Esophagus squamous epithelium (tissue), 5 donors: ENCODE data around the gene SHLD1. TPM values are rescaled to one million over a fixed set of nuclear protein-coding genes. Genes with fewer than 3 reads are reported as not detected.

ENCODE experiments used
- DNase-seq: peaks from one replicate; lab custom pipeline; 2025; lab: John Stamatoyannopoulos, UW
- H3K27ac ChIP-seq, 4 donors: fragments of 200-600 bp; sonication (generic); one replicate each; pipeline ENCODE4 v1.5.1; 2016 to 2019; ENCODE audit warnings: mild to moderate bottlenecking in 1 of 4
- H3K27me3 ChIP-seq, 4 donors: fragments of 200-600 bp; sonication (generic); 1 replicate in 3 of 4; 2 replicates in 1 of 4; pipeline versions ENCODE4 v1.5.1 to v1.6.0; 2017 to 2021; ENCODE audit warnings: antibody characterized with exemption in 1 of 4
- H3K36me3 ChIP-seq, 3 donors: fragments of 200-600 bp; sonication (generic); one replicate each; pipeline ENCODE4 v1.5.1; 2016 to 2019
- H3K4me1 ChIP-seq, 3 donors: fragments of 200-600 bp; sonication (generic); one replicate each; pipeline ENCODE4 v1.5.1; 2017 to 2019
- H3K4me3 ChIP-seq, 4 donors: fragments of 200-600 bp; sonication (generic); 1 replicate in 3 of 4; 2 replicates in 1 of 4; pipeline ENCODE4 v1.5.1; 2016 to 2019; ENCODE audit warnings: mild to moderate bottlenecking in 2 of 4, moderate library complexity in 1 of 4
- H3K9me3 ChIP-seq, 3 donors: fragments of 200-600 bp; sonication (generic); one replicate each; pipeline ENCODE4 v1.5.1; 2016 to 2019
- POLR2A ChIP-seq, 4 donors: fragments of 450-650 bp; IDR thresholded peaks; one replicate each; pipeline ENCODE4 v1.6.1; 2017; ENCODE audit warnings: antibody characterized with exemption in 4 of 4, mild to moderate bottlenecking in 4 of 4, moderate library complexity in 3 of 4
- WGBS, 2 donors: methylation state at CpG; one replicate each; pipeline ENCODE4 v1.1.5; 2018; 5-methylcytosine and 5-hydroxymethylcytosine counted together
- intact Hi-C: fragments of 100-400 bp; cut with DNase I; formaldehyde crosslinking; loops from one replicate; pipeline ENCODE4 v1.15.0; 2022
- total RNA-seq, 4 donors: library from RNA; depleted of rRNA; stranded (reverse); fragments of >200 nt; gene quantifications; one replicate each; pipeline ENCODE4 v1.1.0, GENCODE V29; 2016
- TF ChIP-seq, protein P1 (sequence below), 6 experiments: fragments of 450-650 bp in 4 of 6; fragments of 200-600 bp in 2 of 6; sonication (generic) in 2 of 6; IDR thresholded peaks; one replicate each; pipeline ENCODE4 v1.5.1; 2016 to 2019; ENCODE audit warnings: antibody characterized with exemption in 6 of 6, mild to moderate bottlenecking in 4 of 6, moderate library complexity in 4 of 6
- donor health status: DM: yes; HTN: yes; CAD: no.

SHLD1 gene
- total RNA-seq, 4 donors from 2014 or later = 1.2 to 3.6 (median 2.0) TPM

DNA sequence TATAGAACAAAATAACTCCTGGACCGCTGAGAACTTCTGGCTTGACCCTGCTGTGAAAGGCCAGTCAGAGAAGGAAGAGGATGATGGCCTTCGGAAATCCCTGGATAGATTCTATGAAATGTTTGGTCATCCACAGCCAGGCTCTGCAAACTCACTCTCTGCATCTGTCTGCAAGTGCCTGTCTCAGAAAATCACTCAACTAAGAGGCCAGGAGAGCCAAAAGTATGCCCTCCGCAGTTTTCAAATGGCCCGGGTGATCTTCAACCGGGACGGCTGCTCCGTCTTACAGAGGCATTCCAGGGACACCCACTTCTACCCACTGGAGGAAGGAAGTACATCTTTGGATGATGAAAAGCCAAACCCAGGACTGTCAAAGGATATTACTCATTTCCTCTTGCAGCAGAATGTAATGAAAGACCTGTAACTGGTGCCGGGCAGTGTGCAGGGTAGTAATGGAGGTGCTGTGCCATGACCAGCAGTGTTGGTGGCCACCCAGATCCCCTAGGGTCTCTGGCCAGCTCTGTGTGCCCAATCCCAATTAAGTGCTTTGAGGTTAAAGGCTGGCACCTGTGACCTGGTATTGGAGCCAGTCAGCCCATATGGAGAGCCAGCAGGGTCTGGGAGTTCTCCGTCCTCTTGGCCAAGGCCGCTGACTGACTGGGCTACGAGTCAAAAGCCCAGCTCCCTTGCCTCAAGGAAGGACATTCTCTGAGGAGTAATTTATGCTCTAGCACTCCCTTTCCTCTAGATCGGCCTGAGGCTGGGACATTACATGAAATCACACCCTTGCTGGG, 113.0 kb downstream of the SHLD1 start:
- Histone ChIP-seq H3K9me3 (no peaks in the 10 kb centered on the region), H3K4me3 (no peak overlapping the region), H3K36me3 (no peaks in the 10 kb centered on the region), H3K27ac (no peak overlapping the region), H3K27me3 (no peaks in the 10 kb centered on the region), H3K4me1 (peaks cover 0 to 26% (median 3%) of the 10 kb centered on the region in 3 donors)
- TF ChIP-seq POLR2A (IDR thresholded peaks at IDR 0.05) = no peak
- TF ChIP-seq, protein P1, sequence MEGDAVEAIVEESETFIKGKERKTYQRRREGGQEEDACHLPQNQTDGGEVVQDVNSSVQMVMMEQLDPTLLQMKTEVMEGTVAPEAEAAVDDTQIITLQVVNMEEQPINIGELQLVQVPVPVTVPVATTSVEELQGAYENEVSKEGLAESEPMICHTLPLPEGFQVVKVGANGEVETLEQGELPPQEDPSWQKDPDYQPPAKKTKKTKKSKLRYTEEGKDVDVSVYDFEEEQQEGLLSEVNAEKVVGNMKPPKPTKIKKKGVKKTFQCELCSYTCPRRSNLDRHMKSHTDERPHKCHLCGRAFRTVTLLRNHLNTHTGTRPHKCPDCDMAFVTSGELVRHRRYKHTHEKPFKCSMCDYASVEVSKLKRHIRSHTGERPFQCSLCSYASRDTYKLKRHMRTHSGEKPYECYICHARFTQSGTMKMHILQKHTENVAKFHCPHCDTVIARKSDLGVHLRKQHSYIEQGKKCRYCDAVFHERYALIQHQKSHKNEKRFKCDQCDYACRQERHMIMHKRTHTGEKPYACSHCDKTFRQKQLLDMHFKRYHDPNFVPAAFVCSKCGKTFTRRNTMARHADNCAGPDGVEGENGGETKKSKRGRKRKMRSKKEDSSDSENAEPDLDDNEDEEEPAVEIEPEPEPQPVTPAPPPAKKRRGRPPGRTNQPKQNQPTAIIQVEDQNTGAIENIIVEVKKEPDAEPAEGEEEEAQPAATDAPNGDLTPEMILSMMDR (IDR thresholded peaks at IDR 0.05) = no peak
- WGBS, 2 donors = 56 to 66% methylated on average over 10 to 12 of the region's 12 CpGs
- intact Hi-C loops = no loop called here
- DNase-seq = no peak

DNA sequence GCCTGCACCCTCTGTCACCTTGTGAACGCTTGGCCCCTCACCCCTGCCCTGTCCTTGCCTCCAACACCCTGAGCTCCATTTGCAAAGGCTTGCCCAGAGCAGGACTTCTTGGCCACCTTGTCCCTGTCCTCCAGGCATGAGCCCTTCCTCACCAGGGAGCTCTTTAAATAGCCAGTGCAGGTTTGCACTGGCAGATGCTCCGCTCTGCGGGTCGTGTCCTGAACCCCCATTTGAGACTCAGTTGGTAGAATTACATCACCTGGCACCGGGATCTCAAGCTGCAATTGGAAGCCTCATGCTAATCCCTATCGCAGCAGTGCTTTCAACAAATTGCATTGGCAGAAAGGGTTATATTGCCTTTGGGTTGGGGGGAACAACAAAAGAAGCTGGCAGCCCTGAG, 114.2 kb downstream of the SHLD1 start:
- H3K9me3 ChIP-seq = no peaks in the 10 kb centered on the region
- 58 to 91% methylated on average over 6 of the region's 6 CpGs for WGBS, 2 donors
- no peak for DNase-seq
- peaks cover 0 to 26% (median 3%) of the 10 kb centered on the region in 3 donors for H3K4me1 ChIP-seq
- no peak overlapping the region for H3K4me3 ChIP-seq
- no peaks in the 10 kb centered on the region for H3K36me3 ChIP-seq
- H3K27ac ChIP-seq = no peak overlapping the region
- no peaks in the 10 kb centered on the region for H3K27me3 ChIP-seq
- TF ChIP-seq, protein P1 (IDR thresholded peaks at IDR 0.05) = no peak
- TF ChIP-seq POLR2A (IDR thresholded peaks at IDR 0.05) = no peak
- intact Hi-C loops = no loop called here

DNA sequence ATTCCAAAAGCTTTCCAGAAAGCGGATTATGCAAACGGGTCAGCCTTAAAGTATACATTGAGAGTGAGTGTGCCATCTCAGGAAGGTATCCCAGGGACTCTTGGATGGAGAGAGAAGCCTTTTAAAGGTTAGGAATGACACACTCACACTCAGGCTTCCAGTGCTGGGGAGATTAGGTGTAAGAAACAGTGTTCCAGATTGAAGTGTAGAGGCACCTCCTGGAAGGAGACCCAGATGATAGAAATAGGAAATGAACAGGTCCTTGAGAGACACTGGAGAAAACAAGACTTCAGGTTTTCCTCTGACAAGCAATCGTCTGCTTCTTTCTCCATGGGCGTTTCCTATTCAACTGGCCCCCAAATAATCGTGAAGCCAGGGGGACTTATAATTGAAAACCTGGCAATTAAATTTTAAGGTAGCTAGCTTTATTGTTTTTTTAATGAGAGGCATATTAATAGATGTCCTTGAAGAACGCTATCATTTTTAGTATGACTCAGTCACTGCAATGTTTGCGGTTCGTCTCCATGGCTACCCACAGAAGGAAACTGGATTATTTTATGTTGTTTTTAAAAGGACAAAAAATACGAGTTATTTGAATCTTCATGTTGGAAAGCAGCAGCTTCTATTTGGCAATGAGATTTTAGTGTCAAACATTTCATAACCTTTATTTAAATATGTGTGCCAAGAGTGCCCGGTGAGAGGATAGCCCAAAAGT, 114.8 kb downstream of the SHLD1 start:
- intact Hi-C loops = no loop called here
- Histone ChIP-seq H3K36me3 (no peaks in the 10 kb centered on the region), H3K4me3 (no peak overlapping the region), H3K27ac (no peak overlapping the region), H3K9me3 (no peaks in the 10 kb centered on the region), H3K27me3 (no peaks in the 10 kb centered on the region), H3K4me1 (peaks cover 0 to 26% (median 3%) of the 10 kb centered on the region in 3 donors)
- no peak for TF ChIP-seq POLR2A (IDR thresholded peaks at IDR 0.05)
- TF ChIP-seq, protein P1 (IDR thresholded peaks at IDR 0.05) = no peak
- no peak for DNase-seq
- 32 to 33% methylated on average over 10 of the region's 10 CpGs for WGBS, 2 donors

DNA sequence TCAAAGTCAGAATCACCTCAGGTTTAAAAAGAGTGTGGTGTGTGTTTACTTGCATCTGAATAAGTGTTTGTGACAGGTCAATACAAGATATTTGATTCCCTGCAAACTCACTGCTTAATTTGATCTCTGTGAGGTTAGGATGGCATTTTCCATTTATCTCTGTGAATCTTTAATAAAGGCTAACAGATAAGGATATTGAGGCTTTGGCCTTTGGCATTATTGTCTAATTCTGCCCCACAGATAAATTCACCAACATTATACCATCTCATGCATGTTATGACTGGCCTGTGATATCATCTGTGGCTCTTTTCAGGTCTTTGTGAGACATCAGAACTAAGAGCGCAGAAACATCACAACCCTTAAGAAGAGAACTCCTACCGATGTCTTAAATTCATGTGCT, 115.4 kb downstream of the SHLD1 start:
- Histone ChIP-seq H3K27ac (no peak overlapping the region), H3K36me3 (no peaks in the 10 kb centered on the region), H3K9me3 (no peaks in the 10 kb centered on the region), H3K4me3 (no peak overlapping the region), H3K4me1 (peaks cover 0 to 26% (median 3%) of the 10 kb centered on the region in 3 donors), H3K27me3 (no peaks in the 10 kb centered on the region)
- 75 to 81% methylated on average over 2 of the region's 2 CpGs for WGBS, 2 donors
- intact Hi-C loops = no loop called here
- TF ChIP-seq POLR2A (IDR thresholded peaks at IDR 0.05) = no peak
- TF ChIP-seq, protein P1 (IDR thresholded peaks at IDR 0.05) = no peak
- DNase-seq = no peak

DNA sequence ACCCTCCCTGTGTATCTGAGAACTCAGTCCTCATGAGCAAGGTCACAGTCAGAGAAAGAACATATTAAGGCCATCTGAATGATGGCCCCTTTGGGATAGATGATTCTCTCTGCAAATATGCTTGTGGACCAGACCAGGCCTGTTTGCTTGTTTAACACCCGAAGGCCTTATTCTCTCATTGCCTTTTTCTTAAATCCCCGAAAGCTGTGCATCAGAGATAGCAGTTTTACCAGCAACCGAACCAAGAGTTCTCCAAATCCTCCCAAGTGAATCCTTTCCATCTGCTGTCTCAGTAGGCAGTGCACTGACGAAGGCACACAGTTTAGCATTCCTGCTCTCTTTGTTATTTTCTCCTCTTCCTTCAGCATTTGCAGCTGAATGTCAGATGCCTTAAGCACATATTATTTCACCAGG, 120.4 kb downstream of the SHLD1 start:
- Histone ChIP-seq H3K27me3 (no peaks in the 10 kb centered on the region), H3K4me1 (peaks cover 0 to under 1% (median 0%) of the 10 kb centered on the region in 3 donors), H3K36me3 (no peaks in the 10 kb centered on the region), H3K27ac (no peak overlapping the region), H3K4me3 (no peak overlapping the region), H3K9me3 (no peaks in the 10 kb centered on the region)
- TF ChIP-seq, protein P1 (IDR thresholded peaks at IDR 0.05) = no peak
- TF ChIP-seq POLR2A (IDR thresholded peaks at IDR 0.05) = no peak
- intact Hi-C loops = no loop called here
- DNase-seq = no peak
- WGBS, 2 donors = 43 to 58% methylated on average over 4 of the region's 4 CpGs
